ENCODE data around the gene THUMPD1. TPM values are rescaled to one million over a fixed set of nuclear protein-coding genes. Genes with fewer than 3 reads are reported as not detected.

The THUMPD1 gene
- total RNA-seq, 1 experiment from 2014 or later, result 33.9 TPM

DNA sequence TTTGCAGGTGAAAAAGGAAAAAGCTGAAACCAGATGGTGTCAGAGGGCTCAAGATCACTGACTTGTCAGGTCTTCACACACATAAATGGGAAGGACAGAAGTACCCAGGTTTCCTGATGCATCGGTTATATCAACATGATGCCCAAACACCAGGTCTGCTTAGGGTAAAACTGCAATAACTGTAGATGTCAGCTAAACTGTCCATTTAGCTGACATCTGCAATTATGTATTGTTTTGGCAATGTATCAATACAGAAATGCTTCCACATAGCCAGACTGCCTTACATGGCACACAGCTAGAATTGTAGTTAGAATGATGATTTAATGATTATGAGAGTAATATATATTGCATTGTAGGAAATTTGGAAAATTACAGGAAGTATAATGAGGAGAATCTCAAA lies 27.2 kb upstream of the THUMPD1 start:
- TF ChIP-seq ZFX (IDR thresholded peaks at IDR 0.05), result no peak
- no peak for TF ChIP-seq ELF1 (IDR thresholded peaks at IDR 0.05; ENCODE audit: borderline replicate concordance, low read depth)
- no peak for TF ChIP-seq SRF (IDR thresholded peaks at IDR 0.05; ENCODE audit: low read depth)
- TF ChIP-seq, protein P1, sequence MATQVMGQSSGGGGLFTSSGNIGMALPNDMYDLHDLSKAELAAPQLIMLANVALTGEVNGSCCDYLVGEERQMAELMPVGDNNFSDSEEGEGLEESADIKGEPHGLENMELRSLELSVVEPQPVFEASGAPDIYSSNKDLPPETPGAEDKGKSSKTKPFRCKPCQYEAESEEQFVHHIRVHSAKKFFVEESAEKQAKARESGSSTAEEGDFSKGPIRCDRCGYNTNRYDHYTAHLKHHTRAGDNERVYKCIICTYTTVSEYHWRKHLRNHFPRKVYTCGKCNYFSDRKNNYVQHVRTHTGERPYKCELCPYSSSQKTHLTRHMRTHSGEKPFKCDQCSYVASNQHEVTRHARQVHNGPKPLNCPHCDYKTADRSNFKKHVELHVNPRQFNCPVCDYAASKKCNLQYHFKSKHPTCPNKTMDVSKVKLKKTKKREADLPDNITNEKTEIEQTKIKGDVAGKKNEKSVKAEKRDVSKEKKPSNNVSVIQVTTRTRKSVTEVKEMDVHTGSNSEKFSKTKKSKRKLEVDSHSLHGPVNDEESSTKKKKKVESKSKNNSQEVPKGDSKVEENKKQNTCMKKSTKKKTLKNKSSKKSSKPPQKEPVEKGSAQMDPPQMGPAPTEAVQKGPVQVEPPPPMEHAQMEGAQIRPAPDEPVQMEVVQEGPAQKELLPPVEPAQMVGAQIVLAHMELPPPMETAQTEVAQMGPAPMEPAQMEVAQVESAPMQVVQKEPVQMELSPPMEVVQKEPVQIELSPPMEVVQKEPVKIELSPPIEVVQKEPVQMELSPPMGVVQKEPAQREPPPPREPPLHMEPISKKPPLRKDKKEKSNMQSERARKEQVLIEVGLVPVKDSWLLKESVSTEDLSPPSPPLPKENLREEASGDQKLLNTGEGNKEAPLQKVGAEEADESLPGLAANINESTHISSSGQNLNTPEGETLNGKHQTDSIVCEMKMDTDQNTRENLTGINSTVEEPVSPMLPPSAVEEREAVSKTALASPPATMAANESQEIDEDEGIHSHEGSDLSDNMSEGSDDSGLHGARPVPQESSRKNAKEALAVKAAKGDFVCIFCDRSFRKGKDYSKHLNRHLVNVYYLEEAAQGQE (IDR thresholded peaks at IDR 0.05; ENCODE audit: low read depth), result no peak
- TF ChIP-seq FOSL1 (IDR thresholded peaks at IDR 0.05; ENCODE audit: low read depth), result no peak
- TF ChIP-seq, protein P2, sequence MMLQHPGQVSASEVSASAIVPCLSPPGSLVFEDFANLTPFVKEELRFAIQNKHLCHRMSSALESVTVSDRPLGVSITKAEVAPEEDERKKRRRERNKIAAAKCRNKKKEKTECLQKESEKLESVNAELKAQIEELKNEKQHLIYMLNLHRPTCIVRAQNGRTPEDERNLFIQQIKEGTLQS (IDR thresholded peaks at IDR 0.05), result no peak
- TF ChIP-seq EGR1 (IDR thresholded peaks at IDR 0.05; ENCODE audit: low read depth), result no peak
- TF ChIP-seq POLR2A (IDR thresholded peaks at IDR 0.05; ENCODE audit: borderline replicate concordance, extremely low read depth, insufficient read depth, insufficient read length), result no peak
- TF ChIP-seq JUND (IDR thresholded peaks at IDR 0.05), result no peak
- TF ChIP-seq POLR2AphosphoS5 (IDR thresholded peaks at IDR 0.05; ENCODE audit: low read depth, low read length), result no peak
- no peak for TF ChIP-seq RAD21 (IDR thresholded peaks at IDR 0.05; ENCODE audit: low read depth)
- TF ChIP-seq SIN3A (IDR thresholded peaks at IDR 0.05; ENCODE audit: low read depth), result no peak
- TF ChIP-seq, protein P3, sequence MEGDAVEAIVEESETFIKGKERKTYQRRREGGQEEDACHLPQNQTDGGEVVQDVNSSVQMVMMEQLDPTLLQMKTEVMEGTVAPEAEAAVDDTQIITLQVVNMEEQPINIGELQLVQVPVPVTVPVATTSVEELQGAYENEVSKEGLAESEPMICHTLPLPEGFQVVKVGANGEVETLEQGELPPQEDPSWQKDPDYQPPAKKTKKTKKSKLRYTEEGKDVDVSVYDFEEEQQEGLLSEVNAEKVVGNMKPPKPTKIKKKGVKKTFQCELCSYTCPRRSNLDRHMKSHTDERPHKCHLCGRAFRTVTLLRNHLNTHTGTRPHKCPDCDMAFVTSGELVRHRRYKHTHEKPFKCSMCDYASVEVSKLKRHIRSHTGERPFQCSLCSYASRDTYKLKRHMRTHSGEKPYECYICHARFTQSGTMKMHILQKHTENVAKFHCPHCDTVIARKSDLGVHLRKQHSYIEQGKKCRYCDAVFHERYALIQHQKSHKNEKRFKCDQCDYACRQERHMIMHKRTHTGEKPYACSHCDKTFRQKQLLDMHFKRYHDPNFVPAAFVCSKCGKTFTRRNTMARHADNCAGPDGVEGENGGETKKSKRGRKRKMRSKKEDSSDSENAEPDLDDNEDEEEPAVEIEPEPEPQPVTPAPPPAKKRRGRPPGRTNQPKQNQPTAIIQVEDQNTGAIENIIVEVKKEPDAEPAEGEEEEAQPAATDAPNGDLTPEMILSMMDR (IDR thresholded peaks at IDR 0.05 in 2 of 3, conservative IDR thresholded peaks at IDR 0.05 in 1 of 3; ENCODE audit: borderline replicate concordance in 1 of 3, insufficient read depth in 1 of 3, low read depth in 2 of 3, low read length in 2 of 3), result no peak
- TF ChIP-seq TCF7L2 (IDR thresholded peaks at IDR 0.05; ENCODE audit: borderline replicate concordance, extremely low read depth, insufficient read depth, insufficient read length), result no peak
- TF ChIP-seq CBX3 (IDR thresholded peaks at IDR 0.05; ENCODE audit: low read depth), result no peak
- no peak for TF ChIP-seq EZH2 (IDR thresholded peaks at IDR 0.05)
- TF ChIP-seq YY1 (IDR thresholded peaks at IDR 0.05; ENCODE audit: extremely low read depth, insufficient replicate concordance, low read depth, low read length), result no peak
- TF ChIP-seq, protein P4, sequence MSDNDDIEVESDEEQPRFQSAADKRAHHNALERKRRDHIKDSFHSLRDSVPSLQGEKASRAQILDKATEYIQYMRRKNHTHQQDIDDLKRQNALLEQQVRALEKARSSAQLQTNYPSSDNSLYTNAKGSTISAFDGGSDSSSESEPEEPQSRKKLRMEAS (IDR thresholded peaks at IDR 0.05), result no peak
- TF ChIP-seq EZH2phosphoT487 (IDR thresholded peaks at IDR 0.05; ENCODE audit: borderline replicate concordance), result no peak
- no peaks in the 10 kb centered on the region for H3K36me3 ChIP-seq (ENCODE audit: control insufficient read depth in 1 of 2, insufficient read depth in 2 of 2, low read length in 2 of 2)
- H3K9ac ChIP-seq (ENCODE audit: low read length), result no peak overlapping the region
- ChIA-PET RAD21 (ENCODE audit: low non-redundant PET in 1 of 2, low total read pairs in 2 of 2, uncharacterized antibody in 2 of 2, unreplicated experiment in 2 of 2) (no interaction called here), POLR2A (no interaction called here), CTCF (no interaction called here)
- H4K20me1 ChIP-seq (ENCODE audit: insufficient read depth), result no peaks in the 10 kb centered on the region
- intact Hi-C loops (cut with micrococcal nuclease), result no loop called here
- no peaks in the 10 kb centered on the region for H3K79me2 ChIP-seq (ENCODE audit: insufficient read depth, low read length)
- no peak overlapping the region for H3K27ac ChIP-seq (ENCODE audit: low read depth, low read length)
- ATAC-seq (no peak), DNase-seq (ENCODE audit: low read depth, low spot score) (no peak)
- no peak overlapping the region for H2AFZ ChIP-seq (ENCODE audit: low read depth, low read length, poor library complexity, severe bottlenecking)
- H3K4me1 ChIP-seq (ENCODE audit: control insufficient read depth in 1 of 2, insufficient read depth in 2 of 2, low read length in 2 of 2), result peaks cover 5 to 8% of the 10 kb centered on the region in 2 experiments
- no peak overlapping the region for H3K4me3 ChIP-seq (replicated peaks in 1 of 2; ENCODE audit: low read depth in 1 of 2, low read length in 2 of 2)
- H3K9me2 ChIP-seq (ENCODE audit: insufficient read depth), result no peaks in the 10 kb centered on the region
- 0 out of 4 replicates have a peak, but pooled peaks cover 0 to 3% of the 10 kb centered on the region in 2 experiments for H3K9me3 ChIP-seq (ENCODE audit: control insufficient read depth in 1 of 2, insufficient read depth in 1 of 2, low read depth in 1 of 2, low read length in 2 of 2)
- H3K4me2 ChIP-seq (ENCODE audit: low read length), result no peak overlapping the region
- no peaks in the 10 kb centered on the region for H3K27me3 ChIP-seq (ENCODE audit: insufficient read depth, low read length)
- BruUV-seq (replicated peaks), result no TSS peak

Data from HCT116 (cell line).